Measurements from ENCODE around the gene YAE1. TPM values are rescaled to one million over a fixed set of nuclear protein-coding genes. Genes with fewer than 3 reads are reported as not detected.

YAE1 gene
- total RNA-seq, 1 experiment from 2014 or later, result 23.1 TPM

DNA sequence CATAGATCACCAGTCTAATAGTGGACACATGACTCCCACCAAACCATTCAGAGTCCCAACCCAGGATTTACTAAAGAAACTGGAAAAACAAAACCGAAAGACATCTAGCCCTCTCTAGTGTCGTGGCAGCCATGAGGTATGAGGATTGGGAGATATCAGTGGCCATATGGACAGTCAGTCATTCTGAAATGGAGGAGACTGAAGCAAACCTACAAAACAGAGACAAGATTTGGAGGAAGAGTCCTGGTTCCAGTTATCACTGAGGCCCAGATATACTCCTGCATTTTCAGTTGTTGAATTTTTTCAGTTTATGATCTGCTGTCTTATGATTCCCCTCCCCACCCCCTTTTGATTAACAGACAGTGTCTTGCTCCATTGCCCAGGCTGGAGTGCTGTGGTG lies 48.1 kb downstream of the YAE1 start:
- no TSS peak for BruUV-seq (replicated peaks)
- DNase-seq, result no peak
- Histone ChIP-seq H3K36me3 (ENCODE audit: low read depth) (no peaks in the 10 kb centered on the region), H3K4me1 (replicated peaks; ENCODE audit: insufficient read depth) (no peaks in the 10 kb centered on the region), H2AFZ (no peak overlapping the region), H3K79me2 (ENCODE audit: low read depth) (no peaks in the 10 kb centered on the region), H3K9me2 (ENCODE audit: insufficient read depth) (no peaks in the 10 kb centered on the region; the same call in 1 of the 2 replicates), H3K27ac (no peak overlapping the region), H3K4me2 (no peak overlapping the region), H3K9me3 (ENCODE audit: insufficient read depth, low read depth) (no peaks in the 10 kb centered on the region; the same call in 1 of the 2 replicates), H3K27me3 (ENCODE audit: insufficient read depth, low read depth) (no peaks in the 10 kb centered on the region), H4K20me1 (ENCODE audit: insufficient read depth) (no peaks in the 10 kb centered on the region), H3F3A (ENCODE audit: insufficient read depth, low read depth) (no peaks in the 10 kb centered on the region), H3K4me3 (no peak overlapping the region)
- intact Hi-C loops (cut with micrococcal nuclease; ENCODE audit: unreplicated experiment), result no loop called here
- no peak for TF ChIP-seq EZH2 (IDR thresholded peaks at IDR 0.05; ENCODE audit: low read depth)
- TF ChIP-seq, protein P1, sequence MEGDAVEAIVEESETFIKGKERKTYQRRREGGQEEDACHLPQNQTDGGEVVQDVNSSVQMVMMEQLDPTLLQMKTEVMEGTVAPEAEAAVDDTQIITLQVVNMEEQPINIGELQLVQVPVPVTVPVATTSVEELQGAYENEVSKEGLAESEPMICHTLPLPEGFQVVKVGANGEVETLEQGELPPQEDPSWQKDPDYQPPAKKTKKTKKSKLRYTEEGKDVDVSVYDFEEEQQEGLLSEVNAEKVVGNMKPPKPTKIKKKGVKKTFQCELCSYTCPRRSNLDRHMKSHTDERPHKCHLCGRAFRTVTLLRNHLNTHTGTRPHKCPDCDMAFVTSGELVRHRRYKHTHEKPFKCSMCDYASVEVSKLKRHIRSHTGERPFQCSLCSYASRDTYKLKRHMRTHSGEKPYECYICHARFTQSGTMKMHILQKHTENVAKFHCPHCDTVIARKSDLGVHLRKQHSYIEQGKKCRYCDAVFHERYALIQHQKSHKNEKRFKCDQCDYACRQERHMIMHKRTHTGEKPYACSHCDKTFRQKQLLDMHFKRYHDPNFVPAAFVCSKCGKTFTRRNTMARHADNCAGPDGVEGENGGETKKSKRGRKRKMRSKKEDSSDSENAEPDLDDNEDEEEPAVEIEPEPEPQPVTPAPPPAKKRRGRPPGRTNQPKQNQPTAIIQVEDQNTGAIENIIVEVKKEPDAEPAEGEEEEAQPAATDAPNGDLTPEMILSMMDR (conservative IDR thresholded peaks at IDR 0.05), result no peak
- POLR2A ChIA-PET (ENCODE audit: unreplicated experiment), result interaction anchor here (0.7 kb wide), 1 partner anchor 9 kb away, joined by 6 read pairs; no protein-coding TSS in a partner anchor
- CTCF ChIA-PET, result no interaction called here

DNA sequence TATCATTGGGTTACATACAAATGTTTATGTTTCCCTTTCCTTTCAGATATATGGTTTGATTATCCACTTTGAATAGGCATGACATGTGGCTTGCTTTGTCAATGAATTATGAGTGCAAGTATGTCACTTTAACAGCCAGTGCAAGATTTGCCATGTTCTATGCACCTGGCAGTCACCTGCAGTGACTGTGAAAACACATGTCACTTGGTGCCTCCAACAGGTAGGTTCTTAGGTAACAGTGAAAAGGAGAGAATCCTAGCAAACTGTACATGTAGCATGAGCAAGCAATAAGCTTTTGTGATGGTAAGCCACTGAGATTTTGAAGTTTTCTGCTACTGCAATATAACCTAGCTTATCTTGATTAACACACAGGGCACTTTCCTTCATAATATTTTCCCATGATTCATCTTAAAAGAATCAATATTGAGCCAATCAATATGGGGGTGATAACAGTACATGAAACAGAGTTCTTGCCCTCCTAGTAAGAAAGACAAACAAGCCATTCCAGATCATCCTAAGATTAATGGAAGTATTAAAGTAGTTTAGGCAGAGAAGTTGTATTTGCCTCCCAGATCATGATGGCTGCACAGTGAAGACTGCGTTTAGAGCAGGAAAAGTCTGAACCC lies 49.3 kb downstream of the YAE1 start:
- Histone ChIP-seq H3K9me2 (ENCODE audit: insufficient read depth) (no peaks in the 10 kb centered on the region; the same call in 1 of the 2 replicates), H3K4me3 (no peak overlapping the region), H3K36me3 (ENCODE audit: low read depth) (no peaks in the 10 kb centered on the region), H3K9me3 (ENCODE audit: insufficient read depth, low read depth) (no peaks in the 10 kb centered on the region; the same call in 1 of the 2 replicates), H3K4me1 (replicated peaks; ENCODE audit: insufficient read depth) (no peaks in the 10 kb centered on the region), H3K4me2 (no peak overlapping the region), H3K27ac (no peak overlapping the region), H4K20me1 (ENCODE audit: insufficient read depth) (no peaks in the 10 kb centered on the region), H3F3A (ENCODE audit: insufficient read depth, low read depth) (no peaks in the 10 kb centered on the region), H2AFZ (no peak overlapping the region), H3K27me3 (ENCODE audit: insufficient read depth, low read depth) (no peaks in the 10 kb centered on the region), H3K79me2 (ENCODE audit: low read depth) (no peaks in the 10 kb centered on the region)
- intact Hi-C loops (cut with micrococcal nuclease; ENCODE audit: unreplicated experiment), result no loop called here
- ChIA-PET CTCF (no interaction called here), POLR2A (ENCODE audit: unreplicated experiment) (interaction anchor here (0.5 kb wide), 1 partner anchor 11 kb away, joined by 4 read pairs; no protein-coding TSS in a partner anchor)
- no peak for DNase-seq
- no TSS peak for BruUV-seq (replicated peaks)
- TF ChIP-seq EZH2 (IDR thresholded peaks at IDR 0.05; ENCODE audit: low read depth), result no peak
- TF ChIP-seq, protein P1 (conservative IDR thresholded peaks at IDR 0.05), result no peak

DNA sequence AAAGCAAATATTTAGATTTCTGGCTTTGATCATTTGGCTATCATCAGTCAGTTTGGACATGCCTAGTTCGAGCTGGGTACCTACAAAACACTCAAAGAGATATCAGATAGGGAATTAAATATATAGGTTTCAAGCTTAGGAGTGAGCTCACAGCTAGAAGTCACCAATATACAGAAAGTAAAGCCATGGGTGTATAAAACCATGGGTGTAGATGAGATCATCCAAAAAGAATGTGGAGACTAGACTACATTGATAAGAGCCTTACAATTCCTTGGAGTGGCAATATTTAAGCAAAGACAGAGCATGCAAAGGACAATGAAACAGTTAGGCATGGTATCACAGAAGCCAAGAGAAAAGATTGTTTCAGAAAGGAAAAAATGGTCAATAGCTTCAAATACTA lies 49.9 kb downstream of the YAE1 start:
- Histone ChIP-seq H4K20me1 (ENCODE audit: insufficient read depth) (no peaks in the 10 kb centered on the region), H3K4me2 (no peak overlapping the region), H3F3A (ENCODE audit: insufficient read depth, low read depth) (no peaks in the 10 kb centered on the region), H3K27ac (no peak overlapping the region), H3K9me2 (ENCODE audit: insufficient read depth) (no peaks in the 10 kb centered on the region; the same call in 1 of the 2 replicates), H3K4me3 (no peak overlapping the region), H3K79me2 (ENCODE audit: low read depth) (no peaks in the 10 kb centered on the region), H3K4me1 (replicated peaks; ENCODE audit: insufficient read depth) (no peaks in the 10 kb centered on the region), H2AFZ (no peak overlapping the region), H3K36me3 (ENCODE audit: low read depth) (no peaks in the 10 kb centered on the region), H3K27me3 (ENCODE audit: insufficient read depth, low read depth) (no peaks in the 10 kb centered on the region), H3K9me3 (ENCODE audit: insufficient read depth, low read depth) (no peaks in the 10 kb centered on the region; the same call in 1 of the 2 replicates)
- CTCF ChIA-PET, result no interaction called here
- peak in 1 of 2 experiments; percentile 48 for DNase-seq
- intact Hi-C loops (cut with micrococcal nuclease; ENCODE audit: unreplicated experiment), result no loop called here
- TF ChIP-seq EZH2 (IDR thresholded peaks at IDR 0.05; ENCODE audit: low read depth), result no peak
- TF ChIP-seq, protein P1 (conservative IDR thresholded peaks at IDR 0.05), result no peak
- BruUV-seq (replicated peaks), result no TSS peak
- POLR2A ChIA-PET (ENCODE audit: unreplicated experiment), result interaction anchor here (0.5 kb wide), 1 partner anchor 10 kb away, joined by 4 read pairs; no protein-coding TSS in a partner anchor

All from PC-9 (cell line).